Small intestine (tissue), 16 donors: ENCODE measurements around the gene EIF3L. TPM values are rescaled to one million over a fixed set of nuclear protein-coding genes. Genes with fewer than 3 reads are reported as not detected.
A peak's percentile ranks its signal among the peaks of the same experiment; 100 is the strongest.
"Not testable (repeated sequence)": the region's sequence is repeated elsewhere in the genome, so short reads cannot be mapped to it uniquely, and the experiment has no call there.

Source experiments
- DNase-seq, 2 donors: peaks; one replicate each; pipeline versions ENCODE4 v3.0.0 to v3.0.0-alpha.2; 2013
- FAIRE-seq: peaks from 2 replicates; lab custom pipeline; 2012; peaks lifted over from hg19 to GRCh38; lab: Jason Lieb, UNC
- H3K27ac ChIP-seq, 3 donors: one replicate each; pipeline ENCODE4 v1.5.1; 2013; ENCODE audit warnings: low read length in 2 of 3, mild to moderate bottlenecking in 2 of 3, control low read depth in 1 of 3, inconsistent platforms in 1 of 3, low read depth in 1 of 3, moderate library complexity in 1 of 3
- H3K27me3 ChIP-seq, 3 donors: one replicate each; pipeline ENCODE4 v1.6.1; 2013; ENCODE audit warnings: low read length in 3 of 3, inconsistent platforms in 1 of 3; ENCODE audit not compliant: control insufficient read depth in 3 of 3, insufficient read depth in 3 of 3
- H3K36me3 ChIP-seq, 3 donors: one replicate each; pipeline ENCODE4 v1.6.1; 2013; ENCODE audit warnings: low read length in 3 of 3, inconsistent platforms in 1 of 3, low read depth in 1 of 3, mild to moderate bottlenecking in 1 of 3, moderate library complexity in 1 of 3; ENCODE audit not compliant: control insufficient read depth in 3 of 3, insufficient read depth in 2 of 3
- H3K4me1 ChIP-seq, 3 donors: one replicate each; pipeline ENCODE4 v1.6.1; 2013; ENCODE audit warnings: low read length in 2 of 3, inconsistent platforms in 1 of 3, low read depth in 1 of 3, mild to moderate bottlenecking in 1 of 3, moderate library complexity in 1 of 3; ENCODE audit not compliant: control insufficient read depth in 3 of 3, insufficient read depth in 2 of 3
- H3K4me3 ChIP-seq, 3 donors: one replicate each; pipeline ENCODE4 v1.5.1; 2013; ENCODE audit warnings: low read length in 3 of 3, control low read depth in 1 of 3, inconsistent platforms in 1 of 3, low read depth in 1 of 3, mild to moderate bottlenecking in 1 of 3, moderate library complexity in 1 of 3
- H3K9me3 ChIP-seq, 2 donors: one replicate each; pipeline ENCODE4 v1.6.1; 2013; ENCODE audit warnings: low read depth in 1 of 2, low read length in 1 of 2; ENCODE audit not compliant: control insufficient read depth in 2 of 2, insufficient read depth in 1 of 2
- WGBS, 3 donors: extraction: QIAGEN DNeasy Blood & Tissue Kit; methylation state at CpG; one replicate each; pipeline ENCODE4 v1.1.7; 2013; 5-methylcytosine and 5-hydroxymethylcytosine counted together
- long read RNA-seq, 10 donors: transcript quantifications; one replicate each; lab custom pipeline, GENCODE V29; 2026
- polyA plus RNA-seq, 4 donors: library from polyadenylated mRNA; stranded (reverse) in 3 of 4; unstranded in 1 of 4; fragments of 200-250 nt in 3 of 4; fragments of 120-200 nt in 1 of 4; gene quantifications; one replicate each; pipeline versions ENCODE4 v1.2.1 to v1.2.3, GENCODE V29; 2013
- donor health status: healthy with polysubstance abuse.
- donor health status: control.
- donor health status: control.
- donor health status: Bipolar disorder and iron deficiency.
- donor health status: healthy.

The EIF3L gene
- polyA plus RNA-seq: 100 to 1,000 TPM; 176 to 609 (median 324) TPM
- long read RNA-seq, donor 1, transcript EIF3L-203 (13 exons, 3,220 nt): major isoform, 295 of 593 reads
- long read RNA-seq, donor 1, transcript EIF3L-209 (2 exons, 348 nt): minor isoform, 35 of 593 reads
- long read RNA-seq, donor 1, transcript EIF3L-213 (6 exons, 1,294 nt): minor isoform, 5 of 593 reads
- long read RNA-seq, donor 1, partial matches to known transcripts: 217 of 593 reads
- long read RNA-seq, donor 1, other reads (novel, unspliced or antisense): 40 of 593 reads
- long read RNA-seq, donor 2, transcript EIF3L-203 (13 exons, 3,220 nt): major isoform, 63 of 87 reads
- long read RNA-seq, donor 2, transcript EIF3L-209 (2 exons, 348 nt): minor isoform, 6 of 87 reads
- long read RNA-seq, donor 2, partial matches to known transcripts: 18 of 87 reads
- long read RNA-seq, donor 2, other reads (novel, unspliced or antisense): 0 of 87 reads
- long read RNA-seq, donor 3, transcript EIF3L-203 (13 exons, 3,220 nt): major isoform, 52 of 226 reads
- long read RNA-seq, donor 3, transcript EIF3L-209 (2 exons, 348 nt): minor isoform, 23 of 226 reads
- long read RNA-seq, donor 3, partial matches to known transcripts: 151 of 226 reads
- long read RNA-seq, donor 3, other reads (novel, unspliced or antisense): 0 of 226 reads
- long read RNA-seq, donor 4, partial matches to known transcripts: 0 of 4 reads
- long read RNA-seq, donor 4, other reads (novel, unspliced or antisense): 0 of 4 reads
- long read RNA-seq, donor 5, transcript EIF3L-209 (2 exons, 348 nt): major isoform, 18 of 85 reads
- long read RNA-seq, donor 5, transcript EIF3L-203 (13 exons, 3,220 nt): minor isoform, 11 of 85 reads
- long read RNA-seq, donor 5, partial matches to known transcripts: 55 of 85 reads
- long read RNA-seq, donor 5, other reads (novel, unspliced or antisense): 0 of 85 reads
- long read RNA-seq, donor 6, transcript EIF3L-203 (13 exons, 3,220 nt): major isoform, 105 of 196 reads
- long read RNA-seq, donor 6, transcript EIF3L-209 (2 exons, 348 nt): minor isoform, 12 of 196 reads
- long read RNA-seq, donor 6, partial matches to known transcripts: 71 of 196 reads
- long read RNA-seq, donor 6, other reads (novel, unspliced or antisense): 7 of 196 reads
- long read RNA-seq, donor 7, transcript EIF3L-209 (2 exons, 348 nt): minor isoform, 12 of 369 reads
- long read RNA-seq, donor 7, transcript EIF3L-203 (13 exons, 3,220 nt): major isoform, 201 of 369 reads
- long read RNA-seq, donor 7, partial matches to known transcripts: 136 of 369 reads
- long read RNA-seq, donor 7, other reads (novel, unspliced or antisense): 18 of 369 reads
- long read RNA-seq, donor 8, transcript EIF3L-203 (13 exons, 3,220 nt): major isoform, 20 of 29 reads
- long read RNA-seq, donor 8, partial matches to known transcripts: 6 of 29 reads
- long read RNA-seq, donor 8, other reads (novel, unspliced or antisense): 0 of 29 reads
- long read RNA-seq, donor 9, transcript EIF3L-203 (13 exons, 3,220 nt): major isoform, 23 of 39 reads
- long read RNA-seq, donor 9, partial matches to known transcripts: 13 of 39 reads
- long read RNA-seq, donor 9, other reads (novel, unspliced or antisense): 0 of 39 reads
- long read RNA-seq, donor 10, transcript EIF3L-209 (2 exons, 348 nt): minor isoform, 15 of 238 reads
- long read RNA-seq, donor 10, transcript EIF3L-203 (13 exons, 3,220 nt): major isoform, 140 of 238 reads
- long read RNA-seq, donor 10, partial matches to known transcripts: 73 of 238 reads
- long read RNA-seq, donor 10, other reads (novel, unspliced or antisense): 5 of 238 reads

- peaks cover 3 to 22% (median 7%) of the 10 kb centered on the region in 3 donors for H3K36me3 ChIP-seq
- WGBS, 3 donors: 0 to 1% (median 1%) methylated on average over 43 to 49 of the region's 49 CpGs
- H3K27me3 ChIP-seq: no peaks in the 10 kb centered on the region
- H3K4me3 ChIP-seq: peak within 1 kb of the TSS; percentile 58 to 95 (median 75)
- FAIRE-seq (no peak), DNase-seq (peak; percentile 91 to 97)
- H3K27ac ChIP-seq: peak within 1 kb of the TSS; percentile 87 to 89 (median 88)
- peaks cover 0 to 11% (median 2%) of the 10 kb centered on the region in 3 donors for H3K4me1 ChIP-seq
- peaks cover 0 to 4% of the 10 kb centered on the region in 2 donors for H3K9me3 ChIP-seq
Observed at GRCh38 chr22:37849089-37849751, at the start of gene EIF3L. EIF3L (plus strand) TSS chr22:37849419; CDS start chr22:37849450, 31 bp downstream.

GRCh38 chr22:37799979-37800378 lies 49.2 kb upstream of the EIF3L start:
- not testable (repeated sequence) for H3K9me3 ChIP-seq, H3K4me3 ChIP-seq, FAIRE-seq, DNase-seq, H3K27me3 ChIP-seq, H3K27ac ChIP-seq, H3K36me3 ChIP-seq
- 78 to 85% (median 79%) methylated on average over 8 to 9 of the region's 9 CpGs for WGBS, 3 donors
- H3K4me1 ChIP-seq: peaks cover 3 to 30% (median 5%) of the 10 kb centered on the region in 3 donors

- peaks cover 3 to 20% (median 5%) of the 10 kb centered on the region in 3 donors for H3K4me1 ChIP-seq
- 0 to 2% (median 2%) methylated on average over 10 to 13 of the region's 13 CpGs for WGBS, 3 donors
- FAIRE-seq (no peak), DNase-seq (peak; percentile 59 to 78)
- no peaks in the 10 kb centered on the region for H3K36me3 ChIP-seq
- peak overlapping the region in 2 of 3 donors; percentile 84 to 92 for H3K27ac ChIP-seq
- H3K4me3 ChIP-seq: peak overlapping the region; percentile 61 to 87 (median 65)
- H3K27me3 ChIP-seq: no peaks in the 10 kb centered on the region
- no peaks in the 10 kb centered on the region for H3K9me3 ChIP-seq
Observed at GRCh38 chr22:37801946-37802309, 47.3 kb upstream of the EIF3L start.

GRCh38 chr22:37802310-37803194 lies 46.7 kb upstream of the EIF3L start:
- peaks cover 3 to 20% (median 5%) of the 10 kb centered on the region in 3 donors for H3K4me1 ChIP-seq
- DNase-seq: peak; percentile 57 to 90
- H3K4me3 ChIP-seq: peak overlapping the region; percentile 61 to 87 (median 65)
- WGBS, 3 donors: 1 to 2% (median 1%) methylated on average over 53 to 63 of the region's 63 CpGs
- H3K27me3 ChIP-seq: no peaks in the 10 kb centered on the region
- FAIRE-seq: no peak
- H3K9me3 ChIP-seq: no peaks in the 10 kb centered on the region
- H3K36me3 ChIP-seq: no peaks in the 10 kb centered on the region
- H3K27ac ChIP-seq: peak overlapping the region; percentile 42 to 92 (median 84)

- H3K27ac ChIP-seq: peak overlapping the region in 2 of 3 donors; percentile 84 to 92
- peak; percentile 66 to 77 for DNase-seq
- FAIRE-seq: no peak
- no peaks in the 10 kb centered on the region for H3K36me3 ChIP-seq
- peak overlapping the region in 2 of 3 donors; percentile 61 to 87 for H3K4me3 ChIP-seq
- peaks cover 3 to 24% (median 5%) of the 10 kb centered on the region in 3 donors for H3K4me1 ChIP-seq
- no peaks in the 10 kb centered on the region for H3K27me3 ChIP-seq
- H3K9me3 ChIP-seq: no peaks in the 10 kb centered on the region
- 7 to 22% (median 16%) methylated on average over 16 of the region's 16 CpGs for WGBS, 3 donors
Observed at GRCh38 chr22:37803195-37803638, 46.0 kb upstream of the EIF3L start.

- 55 to 61% (median 56%) methylated on average over 34 of the region's 34 CpGs for WGBS, 3 donors
Observed at GRCh38 chr22:37803639-37804351, 45.4 kb upstream of the EIF3L start.

More at GRCh38 chr22:37803639-37804351, 45.4 kb upstream of the EIF3L start:
- no peaks in the 10 kb centered on the region for H3K9me3 ChIP-seq
- H3K36me3 ChIP-seq: no peaks in the 10 kb centered on the region
- peak overlapping the region in 2 of 3 donors; percentile 64 to 87 for H3K4me3 ChIP-seq
- DNase-seq (peak in 1 of 2 donors; percentile 47), FAIRE-seq (no peak)
- peak overlapping the region in 2 of 3 donors; percentile 78 to 92 for H3K27ac ChIP-seq
- no peaks in the 10 kb centered on the region for H3K27me3 ChIP-seq
- peaks cover 3 to 26% (median 5%) of the 10 kb centered on the region in 3 donors for H3K4me1 ChIP-seq
